Measurements from ENCODE around the gene RABGEF1.

DNA sequence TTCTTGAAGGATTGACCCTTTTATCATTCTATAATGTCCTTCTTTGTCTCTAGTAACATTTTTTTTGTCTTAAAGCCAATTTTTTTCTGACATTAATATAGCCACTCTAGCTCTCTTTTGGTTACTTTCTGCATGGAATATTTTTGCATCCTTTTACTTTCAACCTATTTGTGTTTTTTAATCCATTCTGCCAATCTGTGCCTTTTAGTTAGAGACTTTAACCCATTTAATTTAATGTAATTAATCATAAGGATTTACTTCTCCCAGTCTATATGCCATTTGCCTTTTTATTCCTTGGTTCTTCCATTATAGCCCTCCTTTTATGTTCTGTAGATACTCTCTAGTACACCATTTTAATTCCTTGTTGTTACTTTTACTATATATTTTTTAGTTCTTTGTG lies 32.7 kb upstream of the RABGEF1 start:
- no peak for TF ChIP-seq ZNF274 (IDR thresholded peaks at IDR 0.05; ENCODE audit: low read depth, low read length)
- no peak for TF ChIP-seq YY1 (IDR thresholded peaks at IDR 0.05; ENCODE audit: insufficient read depth, insufficient read length)
- TF ChIP-seq SUZ12 (IDR thresholded peaks at IDR 0.05; ENCODE audit: extremely low read depth, insufficient read depth, insufficient read length), result no peak
